Neural cell (in vitro differentiated cells): ENCODE measurements around the gene MARVELD3. TPM values are rescaled to one million over a fixed set of nuclear protein-coding genes. Genes with fewer than 3 reads are reported as not detected.

ENCODE experiments used
- H2AFZ ChIP-seq: fragments of 200-600, 300-800 bp; sonication (generic), shearing (Covaris generic); 2 replicates; pipeline ENCODE4 v1.6.0; 2014; ENCODE audit warnings: low read depth, mild to moderate bottlenecking, antibody characterized with exemption, low read length, moderate library complexity
- H3F3A ChIP-seq: fragments of 200-600 bp; shearing (Covaris generic); 2 replicates; pipeline ENCODE4 v1.6.1; 2016; ENCODE audit warnings: mild to moderate bottlenecking, moderate library complexity, mixed read lengths, antibody characterized with exemption, low read length; ENCODE audit not compliant: insufficient read depth, poor library complexity, severe bottlenecking
- H3K27ac ChIP-seq: fragments of 200-600, 300-800 bp; sonication (generic), shearing (Covaris generic); 2 replicates; pipeline ENCODE4 v1.5.1; 2014; ENCODE audit warnings: mild to moderate bottlenecking, low read length, moderate library complexity
- H3K27me3 ChIP-seq: fragments of 300-800, 200-600 bp; sonication (generic), shearing (Covaris generic); 2 replicates; pipeline ENCODE4 v1.6.0; 2014; ENCODE audit warnings: mild to moderate bottlenecking, low read depth, low read length, moderate library complexity; ENCODE audit not compliant: insufficient read depth
- H3K36me3 ChIP-seq: fragments of 300-800, 200-600 bp; sonication (generic), shearing (Covaris generic); 2 replicates; pipeline ENCODE4 v1.5.1; 2014; ENCODE audit warnings: mild to moderate bottlenecking, antibody characterized with exemption, low read length, moderate library complexity; ENCODE audit not compliant: insufficient read depth
- H3K4me2 ChIP-seq: fragments of 300-800, 200-600 bp; sonication (generic), shearing (Covaris generic); 2 replicates; pipeline ENCODE4 v1.6.0; 2014; ENCODE audit warnings: mild to moderate bottlenecking, low read length
- H3K4me3 ChIP-seq: fragments of 300-800, 200-600 bp; sonication (generic), shearing (Covaris generic); 2 replicates; pipeline ENCODE4 v1.5.1; 2014; ENCODE audit warnings: mild to moderate bottlenecking, low read length, moderate library complexity
- H3K79me2 ChIP-seq: fragments of 200-600 bp; shearing (Covaris generic); replicated peaks from 2 replicates; pipeline ENCODE4 v1.6.0; 2014; ENCODE audit warnings: mild to moderate bottlenecking, low read length, moderate library complexity; ENCODE audit not compliant: insufficient read depth
- H3K9ac ChIP-seq: fragments of 300-800, 200-600 bp; sonication (generic), shearing (Covaris generic); 2 replicates; pipeline ENCODE4 v1.6.1; 2016; ENCODE audit warnings: mild to moderate bottlenecking, low read length, mixed read lengths
- H3K9me2 ChIP-seq: fragments of 200-600 bp; shearing (Covaris generic); 2 replicates; pipeline ENCODE4 v1.6.1; 2016; ENCODE audit warnings: mild to moderate bottlenecking, low read length, mixed read lengths; ENCODE audit not compliant: insufficient read depth
- H3K9me3 ChIP-seq: fragments of 200-600, 300-800 bp; sonication (generic), shearing (Covaris generic); 2 replicates; pipeline ENCODE4 v1.6.1; 2016; ENCODE audit warnings: mild to moderate bottlenecking, mixed run types, low read length, moderate library complexity, mixed read lengths
- H4K20me1 ChIP-seq: fragments of 200-600 bp; shearing (Covaris generic); 2 replicates; pipeline ENCODE4 v1.6.1; 2016; ENCODE audit warnings: mild to moderate bottlenecking, mixed run types; ENCODE audit not compliant: insufficient read depth
- CTCF ChIP-seq: fragments of 450-650 bp; IDR thresholded peaks from 2 replicates; pipeline ENCODE4 v1.5.1; 2014; ENCODE audit warnings: antibody characterized with exemption, mild to moderate bottlenecking, moderate library complexity; ENCODE audit not compliant: poor library complexity, severe bottlenecking
- EP300 ChIP-seq: fragments of 450-650 bp; conservative IDR thresholded peaks from 2 replicates; pipeline ENCODE4 v1.6.1; 2014; ENCODE audit warnings: antibody characterized with exemption, mild to moderate bottlenecking, moderate library complexity; ENCODE audit not compliant: poor library complexity, severe bottlenecking
- EZH2 ChIP-seq: fragments of 200-600, 300-800 bp; shearing (Covaris generic), sonication (generic); IDR thresholded peaks from 2 replicates; pipeline ENCODE4 v1.6.1; 2014; ENCODE audit warnings: antibody characterized with exemption, low read length, borderline replicate concordance, mild to moderate bottlenecking; ENCODE audit not compliant: insufficient read depth, poor library complexity, severe bottlenecking
- MXI1 ChIP-seq: fragments of 450-650 bp; conservative IDR thresholded peaks from 2 replicates; pipeline ENCODE4 v1.6.1; 2014; ENCODE audit warnings: antibody characterized with exemption, mild to moderate bottlenecking; ENCODE audit not compliant: poor library complexity, severe bottlenecking
- POLR2AphosphoS5 ChIP-seq: IDR thresholded peaks from 2 replicates; pipeline ENCODE4 v1.6.1; 2012
- RAD21 ChIP-seq: fragments of 450-650 bp; conservative IDR thresholded peaks from 2 replicates; pipeline ENCODE4 v1.6.1; 2014; ENCODE audit warnings: antibody characterized with exemption, mild to moderate bottlenecking, moderate library complexity
- REST ChIP-seq: IDR thresholded peaks from 2 replicates; pipeline ENCODE4 v1.6.1; 2012; ENCODE audit warnings: borderline replicate concordance
- SMC3 ChIP-seq: fragments of 450-650 bp; conservative IDR thresholded peaks from 2 replicates; pipeline ENCODE4 v1.6.1; 2014; ENCODE audit warnings: antibody characterized with exemption, mild to moderate bottlenecking, moderate library complexity; ENCODE audit not compliant: poor library complexity
- TAF1 ChIP-seq: IDR thresholded peaks from 2 replicates; pipeline ENCODE4 v1.6.1; 2012; ENCODE audit warnings: low read depth
- polyA plus RNA-seq: library from polyadenylated mRNA; depleted of rRNA; stranded (reverse); fragments of >200 nt; gene quantifications from 2 replicates; pipeline ENCODE4 v1.2.3, GENCODE V29; 2014

Gene MARVELD3
- polyA plus RNA-seq, 1 donor from 2014 or later, result not detected

- TF ChIP-seq CTCF, result no peak
Observed at GRCh38 chr16:71672125-71672524, 46.1 kb downstream of the MARVELD3 start (continued).

- Histone ChIP-seq H3K9ac (no peak overlapping the region), H3K27ac (no peak overlapping the region), H3K36me3 (peaks cover 7% of the 10 kb centered on the region), H3K4me2 (no peak overlapping the region), H4K20me1 (no peaks in the 10 kb centered on the region), H3F3A (no peaks in the 10 kb centered on the region), H2AFZ (no peak overlapping the region), H3K9me3 (no peaks in the 10 kb centered on the region), H3K79me2 (no peaks in the 10 kb centered on the region), H3K4me3 (no peak overlapping the region), H3K27me3 (no peaks in the 10 kb centered on the region), H3K9me2 (no peaks in the 10 kb centered on the region)
- TF ChIP-seq MXI1 (no peak), EP300 (no peak), CTCF (no peak), POLR2AphosphoS5 (no peak), RAD21 (no peak), TAF1 (no peak), EZH2 (no peak), SMC3 (no peak), REST (no peak)
Observed at GRCh38 chr16:71672803-71673581, 47.0 kb downstream of the MARVELD3 start.
